Naive thymus-derived CD4-positive, alpha-beta T cell (primary cell): Measurements from ENCODE around the gene SPRR1B. TPM values are rescaled to one million over a fixed set of nuclear protein-coding genes. Genes with fewer than 3 reads are reported as not detected.
"Not testable (repeated sequence)": the region's sequence is repeated elsewhere in the genome, so short reads cannot be mapped to it uniquely, and the experiment has no call there.

ENCODE experiments used
- ATAC-seq: fragments of 150-1000 bp; cut with Tn5 transposase; 2 replicates; pipeline ENCODE4 v1.10.0; 2021; ENCODE audit warnings: mild to moderate bottlenecking, moderate library complexity
- CTCF ChIA-PET: fragments of 350-600 bp; sonication (Branson Sonifier 250); formaldehyde crosslinking; loops from one replicate; lab custom pipeline; 2021; ENCODE audit warnings: antibody characterized with exemption; lab: Charles Lee
- POLR2A ChIA-PET: fragments of 350-600 bp; sonication (Branson Sonifier 250); formaldehyde crosslinking; loops from one replicate; lab custom pipeline; 2021; ENCODE audit warnings: antibody characterized with exemption, inconsistent platforms; lab: Charles Lee
- DNase-seq, 9 donors: peaks; one replicate each; pipeline versions ENCODE4 v3.0.0 to v3.0.0-alpha.2; 2020 to 2022; ENCODE audit warnings: mixed read lengths in 1 of 9
- H3K27ac ChIP-seq: one replicate; pipeline ENCODE4 v1.7.0; 2013; ENCODE audit warnings: mild to moderate bottlenecking, low read depth, low read length, moderate library complexity
- H3K27me3 ChIP-seq, 2 donors: one replicate each; pipeline ENCODE4 v1.7.0; 2013; ENCODE audit warnings: low read length in 2 of 2, mild to moderate bottlenecking in 2 of 2, moderate library complexity in 2 of 2; ENCODE audit not compliant: control insufficient read depth in 2 of 2, insufficient read depth in 2 of 2
- H3K36me3 ChIP-seq, 3 experiments: 1 replicate in 2 of 3; 2 replicates in 1 of 3; pipeline ENCODE4 v1.7.0; 2013; ENCODE audit warnings: low read length in 3 of 3, mild to moderate bottlenecking in 3 of 3, moderate library complexity in 1 of 3; ENCODE audit not compliant: insufficient read depth in 3 of 3, control insufficient read depth in 2 of 3
- H3K4me1 ChIP-seq, 2 donors: one replicate each; pipeline ENCODE4 v1.7.0; 2013; ENCODE audit warnings: low read length in 2 of 2, mild to moderate bottlenecking in 2 of 2, moderate library complexity in 1 of 2; ENCODE audit not compliant: control insufficient read depth in 2 of 2, insufficient read depth in 2 of 2
- H3K4me3 ChIP-seq: 2 replicates; pipeline ENCODE4 v1.7.0; 2013; ENCODE audit warnings: mild to moderate bottlenecking, low read length
- H3K9me3 ChIP-seq, 3 experiments: 1 replicate in 2 of 3; 2 replicates in 1 of 3; pipeline ENCODE4 v1.7.0; 2013; ENCODE audit warnings: low read length in 3 of 3; ENCODE audit not compliant: control insufficient read depth in 2 of 3
- H3K27ac Mint-ChIP-seq, 9 donors: one replicate each; pipeline ENCODE4 v1.8.0; 2020 to 2022; ENCODE audit warnings: mixed read lengths in 9 of 9, mild to moderate bottlenecking in 8 of 9, moderate library complexity in 5 of 9, inconsistent platforms in 2 of 9
- H3K27me3 Mint-ChIP-seq, 5 donors: one replicate each; pipeline ENCODE4 v1.8.0; 2021 to 2022; ENCODE audit warnings: mixed read lengths in 5 of 5, mild to moderate bottlenecking in 1 of 5
- H3K36me3 Mint-ChIP-seq, 5 donors: one replicate each; pipeline ENCODE4 v1.8.0; 2020 to 2022; ENCODE audit warnings: mixed read lengths in 5 of 5, mild to moderate bottlenecking in 3 of 5, inconsistent platforms in 1 of 5
- H3K4me1 Mint-ChIP-seq, 7 donors: one replicate each; pipeline ENCODE4 v1.8.0; 2020 to 2022; ENCODE audit warnings: mixed read lengths in 7 of 7, mild to moderate bottlenecking in 3 of 7, inconsistent platforms in 1 of 7
- H3K4me3 Mint-ChIP-seq, 10 donors: one replicate each; pipeline ENCODE4 v1.8.0; 2020 to 2022; ENCODE audit warnings: mild to moderate bottlenecking in 10 of 10, mixed read lengths in 10 of 10, moderate library complexity in 6 of 10, inconsistent platforms in 2 of 10
- H3K9me3 Mint-ChIP-seq, 11 donors: one replicate each; pipeline ENCODE4 v1.8.0; 2020 to 2022; ENCODE audit warnings: mixed read lengths in 11 of 11, mild to moderate bottlenecking in 4 of 11, inconsistent platforms in 1 of 11, moderate library complexity in 1 of 11
- intact Hi-C, 2 donors: fragments of 100-400 bp; cut with micrococcal nuclease; formaldehyde crosslinking; loops; one replicate each; pipeline ENCODE4 v1.15.1; 2023
- polyA plus RNA-seq, 2 donors: library from polyadenylated mRNA; unstranded; fragments of 300-500 nt; fragmentation: Illumina TruSeq; gene quantifications; one replicate each; pipeline ENCODE4 v1.2.3, GENCODE V29; 2021
- total RNA-seq, 6 experiments: library from RNA in 5 of 6; stranded (reverse) in 5 of 6; gene quantifications; 1 replicate in 5 of 6; 2 replicates in 1 of 6; pipeline ENCODE4 v1.2.3 and lab custom pipeline; 2021 to 2026

Gene SPRR1B
- total and polyA plus RNA-seq, 7 experiments from 2014 or later = not detected

DNA sequence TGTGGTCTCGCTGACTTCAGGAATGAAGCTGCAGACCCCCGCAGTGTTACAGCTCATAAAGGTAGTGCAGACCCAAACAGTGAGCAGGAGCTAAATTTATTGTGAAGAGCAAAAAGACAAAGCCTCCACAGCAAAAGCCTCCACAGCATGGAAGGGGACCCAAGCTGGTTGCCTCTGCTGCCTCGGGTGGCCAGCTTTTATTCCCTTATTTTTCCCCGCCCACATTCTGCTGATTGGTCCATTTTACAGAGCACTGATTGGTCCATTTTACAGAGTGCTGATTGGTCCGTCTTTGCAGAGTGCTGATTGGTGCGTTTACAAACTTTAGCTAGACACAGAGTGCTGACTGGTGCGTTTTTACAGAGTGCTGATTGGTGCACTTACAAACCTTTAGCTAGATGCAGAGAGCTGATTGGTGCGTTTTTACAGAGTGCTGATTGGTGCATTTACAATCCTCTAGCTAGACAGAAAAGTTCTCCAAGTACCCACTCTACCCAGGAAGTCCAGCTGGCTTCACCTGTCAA, 19.7 kb upstream of the SPRR1B start:
- peaks cover under 1 to 21% (median 17%) of the 10 kb centered on the region in 5 donors for H3K27me3 Mint-ChIP-seq
- DNase-seq, H3K4me1 Mint-ChIP-seq, H3K27ac ChIP-seq, H3K36me3 Mint-ChIP-seq, H3K36me3 ChIP-seq, ATAC-seq, H3K27me3 ChIP-seq, H3K4me3 ChIP-seq, H3K27ac Mint-ChIP-seq, CTCF ChIA-PET, H3K4me3 Mint-ChIP-seq, intact Hi-C loops, H3K9me3 ChIP-seq, POLR2A ChIA-PET, H3K4me1 ChIP-seq: not testable (repeated sequence)
- H3K9me3 Mint-ChIP-seq = peaks cover 0 to 10% (median 0%) of the 10 kb centered on the region in 11 donors

DNA sequence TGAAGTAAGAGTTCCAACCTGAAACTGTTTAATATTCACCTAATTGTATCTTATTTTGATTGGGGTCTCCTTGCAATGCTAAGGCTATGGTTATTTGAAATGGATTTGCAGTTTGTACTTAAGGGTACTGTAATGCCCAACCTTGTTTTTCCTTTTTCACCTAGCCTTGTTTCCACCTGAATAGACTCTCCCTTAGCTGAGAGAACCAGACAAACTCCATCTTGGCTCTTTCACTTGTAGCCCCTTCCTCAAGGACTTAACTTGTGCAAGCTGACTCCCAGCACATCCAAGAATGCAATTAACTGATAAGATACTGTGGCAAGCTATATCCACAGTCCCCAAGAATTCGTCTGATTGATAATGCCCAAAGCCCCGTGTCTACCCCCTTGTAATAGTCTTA, 9.2 kb upstream of the SPRR1B start:
- H3K36me3 Mint-ChIP-seq, H3K27me3 ChIP-seq, H3K27ac Mint-ChIP-seq, POLR2A ChIA-PET, H3K4me1 ChIP-seq, DNase-seq, H3K36me3 ChIP-seq, H3K4me3 ChIP-seq, intact Hi-C loops, ATAC-seq, H3K9me3 Mint-ChIP-seq, H3K9me3 ChIP-seq, CTCF ChIA-PET, H3K4me3 Mint-ChIP-seq, H3K4me1 Mint-ChIP-seq, H3K27ac ChIP-seq: not testable (repeated sequence)
- peaks cover 5 to 47% (median 38%) of the 10 kb centered on the region in 5 donors for H3K27me3 Mint-ChIP-seq

DNA sequence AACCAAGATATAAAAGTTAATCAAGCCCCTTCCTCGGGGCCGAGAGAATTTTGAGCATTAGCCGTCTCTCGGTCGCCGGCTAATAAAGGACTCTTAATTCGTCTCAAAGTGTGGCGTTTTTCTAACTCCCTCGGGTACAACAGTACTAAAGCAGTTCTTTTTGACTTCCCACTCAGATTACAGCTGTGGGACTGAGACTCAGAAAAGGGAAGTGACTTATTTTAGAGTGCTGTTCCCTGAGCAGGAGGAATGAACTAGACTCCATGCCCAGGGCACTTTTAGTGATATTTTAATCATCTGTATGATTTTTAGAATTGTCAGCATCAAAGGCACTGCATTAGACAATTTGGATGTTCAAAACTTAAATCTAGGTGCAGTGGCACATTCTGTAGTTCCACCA, 8.7 kb upstream of the SPRR1B start:
- H3K36me3 ChIP-seq, ATAC-seq, DNase-seq, H3K27me3 ChIP-seq, H3K9me3 Mint-ChIP-seq, H3K4me1 Mint-ChIP-seq, H3K36me3 Mint-ChIP-seq, intact Hi-C loops, H3K4me3 ChIP-seq, H3K4me3 Mint-ChIP-seq, H3K27ac Mint-ChIP-seq, POLR2A ChIA-PET, H3K4me1 ChIP-seq, H3K9me3 ChIP-seq, H3K27ac ChIP-seq, CTCF ChIA-PET: not testable (repeated sequence)
- peaks cover 5 to 45% (median 38%) of the 10 kb centered on the region in 5 donors for H3K27me3 Mint-ChIP-seq

DNA sequence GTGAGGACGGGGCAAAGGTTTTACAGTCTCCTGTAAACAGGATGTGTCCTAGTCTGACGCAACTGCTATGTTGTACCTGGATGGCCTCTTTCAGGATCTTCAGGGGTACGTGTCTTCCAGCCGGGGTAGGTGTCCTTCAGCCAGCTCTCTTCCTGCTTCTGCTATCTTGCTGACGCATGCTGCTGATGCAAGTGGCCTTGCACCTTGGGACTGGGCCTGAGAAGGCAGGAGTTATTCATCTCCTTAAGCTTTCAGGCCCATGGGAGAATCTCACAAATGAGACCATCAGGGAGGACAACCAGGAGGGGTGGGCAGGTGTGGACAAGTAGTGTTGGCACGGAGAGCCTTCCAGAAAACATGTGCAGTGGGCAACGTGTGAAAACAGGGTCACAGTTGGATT, 7.9 kb upstream of the SPRR1B start:
- ChIA-PET CTCF (no interaction called here), POLR2A (no interaction called here)
- Mint-ChIP-seq H3K9me3 (peaks cover 0 to 4% (median 0%) of the 10 kb centered on the region in 11 donors), H3K27me3 (peaks cover 5 to 47% (median 42%) of the 10 kb centered on the region in 5 donors), H3K4me3 (no peak overlapping the region), H3K36me3 (no peaks in the 10 kb centered on the region), H3K27ac (no peak overlapping the region), H3K4me1 (peaks cover 0 to 1% (median 0%) of the 10 kb centered on the region in 7 donors)
- no peaks in the 10 kb centered on the region for H3K4me1 ChIP-seq
- DNase-seq (no peak), ATAC-seq (no peak)
- no peak overlapping the region for H3K4me3 ChIP-seq
- no peak overlapping the region for H3K27ac ChIP-seq
- H3K27me3 ChIP-seq = no peaks in the 10 kb centered on the region
- H3K36me3 ChIP-seq = no peaks in the 10 kb centered on the region
- intact Hi-C loops = no loop called here
- H3K9me3 ChIP-seq = no peaks in the 10 kb centered on the region

DNA sequence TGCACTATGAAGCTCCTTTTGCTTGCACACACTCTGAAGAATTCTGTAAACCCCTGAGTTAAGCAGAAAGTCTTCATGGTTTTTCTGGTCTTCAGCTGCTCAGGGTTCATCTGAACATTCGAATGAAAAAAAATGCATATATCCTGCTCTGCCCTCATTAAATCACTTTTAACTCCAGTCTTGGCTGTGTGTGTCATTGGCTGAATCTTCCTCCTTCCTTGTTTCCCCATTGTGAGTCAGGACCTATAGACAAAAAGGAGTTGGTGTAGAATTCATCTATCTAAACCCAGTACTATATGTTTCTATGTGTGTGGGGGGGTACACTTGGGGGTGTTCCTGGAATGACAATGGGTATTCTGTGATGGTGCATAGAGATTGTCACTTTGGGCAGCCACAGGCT, 6.6 kb upstream of the SPRR1B start:
- H3K27ac Mint-ChIP-seq = no peak overlapping the region
- POLR2A ChIA-PET = no interaction called here
- H3K4me1 Mint-ChIP-seq = peaks cover 0 to 1% (median 0%) of the 10 kb centered on the region in 7 donors

DNA sequence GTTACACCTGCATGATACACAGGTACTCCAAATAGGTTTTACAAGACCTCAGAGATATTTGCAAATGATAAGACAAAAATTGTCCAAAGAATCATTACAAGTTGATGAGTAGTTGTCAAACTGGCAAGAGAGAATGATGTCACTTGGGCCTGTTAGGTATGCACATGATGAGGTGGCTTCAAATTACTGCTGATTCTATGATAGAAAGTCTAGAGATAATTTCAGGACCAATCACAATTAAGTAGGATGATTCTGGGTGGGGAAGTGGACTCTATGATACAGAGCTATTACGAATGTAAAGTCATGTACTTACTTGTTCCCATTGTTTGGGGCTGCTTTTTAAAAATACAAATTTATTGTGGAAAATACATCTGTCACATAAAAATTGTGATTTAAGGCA, 5.2 kb upstream of the SPRR1B start:
- H3K9me3 Mint-ChIP-seq = peaks cover 0 to 7% (median 0%) of the 10 kb centered on the region in 11 donors
- intact Hi-C loops = no loop called here
- DNase-seq (no peak), ATAC-seq (no peak)
- peaks cover 0 to 1% (median 0%) of the 10 kb centered on the region in 7 donors for H3K4me1 Mint-ChIP-seq
- H3K36me3 Mint-ChIP-seq = no peaks in the 10 kb centered on the region
- no peak overlapping the region for H3K4me3 Mint-ChIP-seq
- Histone ChIP-seq H3K27me3 (no peaks in the 10 kb centered on the region), H3K4me1 (no peaks in the 10 kb centered on the region), H3K36me3 (no peaks in the 10 kb centered on the region), H3K4me3 (no peak overlapping the region), H3K9me3 (no peaks in the 10 kb centered on the region), H3K27ac (no peak overlapping the region)
- peaks cover 3 to 45% (median 33%) of the 10 kb centered on the region in 5 donors for H3K27me3 Mint-ChIP-seq
- ChIA-PET POLR2A (no interaction called here), CTCF (no interaction called here)
- no peak overlapping the region for H3K27ac Mint-ChIP-seq

More for the DNA sequence above, 6.6 kb upstream of the SPRR1B start:
- no peak for ATAC-seq
- DNase-seq = no peak
- H3K36me3 ChIP-seq = no peaks in the 10 kb centered on the region
- H3K9me3 ChIP-seq = no peaks in the 10 kb centered on the region
- CTCF ChIA-PET = no interaction called here
- peaks cover 5 to 52% (median 37%) of the 10 kb centered on the region in 5 donors for H3K27me3 Mint-ChIP-seq
- H3K4me3 ChIP-seq = no peak overlapping the region
- H3K9me3 Mint-ChIP-seq = peaks cover 0 to 7% (median 0%) of the 10 kb centered on the region in 11 donors
- no peak overlapping the region for H3K4me3 Mint-ChIP-seq
- no peaks in the 10 kb centered on the region for H3K4me1 ChIP-seq
- intact Hi-C loops = no loop called here
- H3K27me3 ChIP-seq = no peaks in the 10 kb centered on the region
- no peak overlapping the region for H3K27ac ChIP-seq
- H3K36me3 Mint-ChIP-seq = no peaks in the 10 kb centered on the region

DNA sequence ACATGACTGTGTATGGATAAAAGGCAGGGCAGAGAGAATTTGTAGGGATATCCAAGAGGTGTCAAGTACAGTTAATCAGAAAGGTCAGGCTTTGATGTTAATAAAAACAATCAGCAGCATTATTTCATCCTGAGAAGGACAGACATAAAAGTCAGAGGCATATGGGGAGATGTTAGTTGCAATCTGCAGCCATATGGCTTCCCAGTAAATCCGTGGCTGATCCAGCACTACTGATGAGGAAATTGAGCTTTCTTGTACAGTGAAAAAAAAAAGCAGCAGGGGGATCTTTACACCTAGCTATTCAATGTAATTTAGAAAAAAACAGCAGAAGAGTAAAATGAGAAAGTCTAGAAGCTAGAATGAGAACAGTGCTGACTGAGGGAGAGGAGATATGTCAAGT, 2.2 kb upstream of the SPRR1B start:
- Mint-ChIP-seq H3K4me3 (no peak overlapping the region), H3K4me1 (no peaks in the 10 kb centered on the region), H3K27ac (no peak overlapping the region), H3K27me3 (peaks cover 3 to 31% (median 15%) of the 10 kb centered on the region in 5 donors), H3K36me3 (no peaks in the 10 kb centered on the region), H3K9me3 (peaks cover 0 to 7% (median 0%) of the 10 kb centered on the region in 11 donors)
- POLR2A ChIA-PET = no interaction called here
- Histone ChIP-seq H3K9me3 (no peaks in the 10 kb centered on the region), H3K27ac (no peak overlapping the region), H3K36me3 (no peaks in the 10 kb centered on the region), H3K4me3 (no peak overlapping the region), H3K27me3 (no peaks in the 10 kb centered on the region), H3K4me1 (no peaks in the 10 kb centered on the region)
- no peak for DNase-seq
- CTCF ChIA-PET = no interaction called here
- intact Hi-C loops = no loop called here
- ATAC-seq = no peak
